Pancreas (tissue), 10 donors: ENCODE data around the gene CA5A. TPM values are rescaled to one million over a fixed set of nuclear protein-coding genes. Genes with fewer than 3 reads are reported as not detected.
"Not testable (repeated sequence)": the region's sequence is repeated elsewhere in the genome, so short reads cannot be mapped to it uniquely, and the experiment has no call there.

Source experiments
- ATAC-seq, 4 donors: fragments of 200-7000 bp; cut with Tn5 transposase; one replicate each; pipeline versions ENCODE4 v1.8.0 to v1.9.1; 2020; ENCODE audit warnings: mild to moderate bottlenecking in 4 of 4, moderate library complexity in 4 of 4
- DNase-seq, 6 donors: peaks; one replicate each; pipeline ENCODE4 v3.0.0-alpha.2; 2020
- FAIRE-seq: peaks from 2 replicates; lab custom pipeline; 2012; peaks lifted over from hg19 to GRCh38; lab: Jason Lieb, UNC
- H3K27ac ChIP-seq, 4 donors: fragments of 200-600 bp; sonication (generic); 1 replicate in 3 of 4; 2 replicates in 1 of 4; pipeline versions ENCODE4 v1.5.0 to v1.8.0; 2020
- H3K27me3 ChIP-seq, 4 donors: fragments of 200-600 bp; one replicate each; pipeline ENCODE4 v1.8.0; 2021
- H3K36me3 ChIP-seq, 3 donors: fragments of 200-600 bp; sonication (generic) in 1 of 3; one replicate each; pipeline versions ENCODE4 v1.5.0 to v1.8.0; 2020 to 2021
- H3K4me1 ChIP-seq, 3 donors: fragments of 200-600 bp; one replicate each; pipeline ENCODE4 v1.8.0; 2021
- H3K4me3 ChIP-seq, 4 donors: fragments of 200-600 bp; sonication (generic) in 2 of 4; one replicate each; pipeline versions ENCODE4 v1.5.0 to v1.8.0; 2020 to 2021
- H3K9me3 ChIP-seq, 4 donors: fragments of 200-600 bp; one replicate each; pipeline ENCODE4 v1.8.0; 2021
- WGBS, 2 donors: extraction: QIAGEN DNeasy Blood & Tissue Kit; methylation state at CpG; one replicate each; pipeline ENCODE4 v1.1.7; 2013; 5-methylcytosine and 5-hydroxymethylcytosine counted together
- intact Hi-C, 3 donors: fragments of 100-400 bp; cut with DNase I; formaldehyde crosslinking; loops; one replicate each; pipeline versions ENCODE4 v1.11.1 to v1.14.2; 2022
- polyA plus RNA-seq, 2 donors: library from polyadenylated mRNA; stranded (reverse); fragments of 200-250 nt; gene quantifications; one replicate each; pipeline ENCODE4 v1.2.3, GENCODE V29; 2013
- total RNA-seq, 6 donors: library from RNA; stranded (reverse); fragmentation: NEBNext Ultra II Directional in 4 of 6; extraction: Animal tissue kit (Norgen Biotek cat#: 25700) in 4 of 6; gene quantifications; one replicate each; pipeline versions ENCODE4 v1.2.1 to v1.2.4, GENCODE V29; 2021 to 2023
- TF ChIP-seq, protein P1 (sequence below), 4 donors: fragments of 200-600 bp; sonication (generic) in 3 of 4; IDR thresholded peaks; one replicate each; pipeline versions ENCODE4 v1.5.0 to v1.8.0; 2021; ENCODE audit warnings: antibody characterized with exemption in 4 of 4
- donor health status: healthy with polysubstance abuse.
- donor health status: DM: no; HTN: no; CAD: no; lungs with moderate emphysema.
- donor health status: DM: no; HTN: no; CAD: no.
- donor health status: control.
- donor health status: control.
- donor health status: Bipolar disorder and iron deficiency.
- donor health status: DM: yes; HTN: yes; CAD: no.
- donor health status: DM: no; HTN: no; CAD: no.
- donor health status: DM: no; HTN: no; CAD: no.
- donor health status: DM: yes; HTN: yes; CAD: no.

Gene CA5A
- total and polyA plus RNA-seq, 8 donors: under 0.01 TPM; not detected in 6

DNA sequence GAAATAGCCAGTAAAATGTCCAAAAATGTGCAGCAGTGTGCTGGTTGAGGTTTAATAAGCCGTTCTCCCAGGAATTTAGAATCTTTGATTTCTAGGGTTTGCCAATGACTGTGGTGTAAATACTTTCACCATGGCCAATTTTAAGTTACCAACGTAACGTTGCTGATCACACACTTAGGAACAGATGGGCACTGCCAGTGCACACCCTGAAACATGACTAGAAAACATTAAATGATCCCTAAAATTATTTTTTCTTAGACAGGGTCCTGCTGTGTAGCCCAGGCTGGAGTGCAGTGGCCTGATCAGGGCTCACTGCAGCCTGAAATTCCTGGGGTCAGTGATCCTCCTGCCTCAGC is 3.2 kb downstream of the CA5A start:
- no peaks in the 10 kb centered on the region for H3K27me3 ChIP-seq
- H3K4me1 ChIP-seq: no peaks in the 10 kb centered on the region
- H3K36me3 ChIP-seq: no peaks in the 10 kb centered on the region
- H3K27ac ChIP-seq: no peak overlapping the region
- 90 to 91% methylated on average over 3 of the region's 3 CpGs for WGBS, 2 donors
- intact Hi-C loops: no loop called here
- FAIRE-seq: no peak
- no peak for ATAC-seq
- DNase-seq: no peak
- no peaks in the 10 kb centered on the region for H3K9me3 ChIP-seq
- TF ChIP-seq, protein P1, sequence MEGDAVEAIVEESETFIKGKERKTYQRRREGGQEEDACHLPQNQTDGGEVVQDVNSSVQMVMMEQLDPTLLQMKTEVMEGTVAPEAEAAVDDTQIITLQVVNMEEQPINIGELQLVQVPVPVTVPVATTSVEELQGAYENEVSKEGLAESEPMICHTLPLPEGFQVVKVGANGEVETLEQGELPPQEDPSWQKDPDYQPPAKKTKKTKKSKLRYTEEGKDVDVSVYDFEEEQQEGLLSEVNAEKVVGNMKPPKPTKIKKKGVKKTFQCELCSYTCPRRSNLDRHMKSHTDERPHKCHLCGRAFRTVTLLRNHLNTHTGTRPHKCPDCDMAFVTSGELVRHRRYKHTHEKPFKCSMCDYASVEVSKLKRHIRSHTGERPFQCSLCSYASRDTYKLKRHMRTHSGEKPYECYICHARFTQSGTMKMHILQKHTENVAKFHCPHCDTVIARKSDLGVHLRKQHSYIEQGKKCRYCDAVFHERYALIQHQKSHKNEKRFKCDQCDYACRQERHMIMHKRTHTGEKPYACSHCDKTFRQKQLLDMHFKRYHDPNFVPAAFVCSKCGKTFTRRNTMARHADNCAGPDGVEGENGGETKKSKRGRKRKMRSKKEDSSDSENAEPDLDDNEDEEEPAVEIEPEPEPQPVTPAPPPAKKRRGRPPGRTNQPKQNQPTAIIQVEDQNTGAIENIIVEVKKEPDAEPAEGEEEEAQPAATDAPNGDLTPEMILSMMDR (IDR thresholded peaks at IDR 0.05): no peak
- H3K4me3 ChIP-seq: no peak overlapping the region

DNA sequence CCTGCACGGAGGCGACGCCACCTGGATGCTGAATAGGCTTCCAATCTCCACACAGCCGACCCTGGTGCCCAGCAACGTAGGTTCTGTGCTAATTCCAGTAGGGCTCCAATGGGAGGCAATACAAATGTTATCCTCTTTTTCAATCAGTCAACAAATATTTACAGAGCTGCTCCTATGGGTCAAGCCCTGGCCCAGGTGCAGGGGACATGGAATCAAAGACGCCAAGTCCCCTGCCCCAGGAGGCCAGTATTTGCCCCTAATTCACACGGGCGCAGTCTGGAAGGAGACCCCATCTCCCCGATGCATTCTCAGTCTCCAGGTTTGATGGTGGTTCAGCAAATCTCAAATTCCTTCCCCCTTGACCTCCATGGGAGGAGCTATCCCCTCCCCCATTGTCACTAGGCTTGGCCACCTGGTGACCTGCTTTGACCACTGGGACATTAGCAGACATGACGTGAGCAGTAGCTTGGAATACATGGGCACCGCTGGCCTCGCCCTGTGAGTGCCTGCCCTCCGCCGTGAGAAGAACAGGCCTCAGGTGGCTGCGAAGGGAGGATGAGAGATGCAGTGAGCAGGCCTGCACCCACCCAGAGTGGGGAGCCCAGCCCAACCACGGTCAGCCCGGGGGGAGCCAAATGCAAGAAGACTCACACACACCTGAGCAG is 3.7 kb downstream of the CA5A start:
- H3K9me3 ChIP-seq, FAIRE-seq, H3K27ac ChIP-seq, H3K27me3 ChIP-seq, H3K4me1 ChIP-seq, intact Hi-C loops, H3K4me3 ChIP-seq, H3K36me3 ChIP-seq, ATAC-seq: not testable (repeated sequence)
- peak in 1 of 6 donors; percentile 44 for DNase-seq
- WGBS, 2 donors: 81 to 83% methylated on average over 15 to 17 of the region's 17 CpGs

DNA sequence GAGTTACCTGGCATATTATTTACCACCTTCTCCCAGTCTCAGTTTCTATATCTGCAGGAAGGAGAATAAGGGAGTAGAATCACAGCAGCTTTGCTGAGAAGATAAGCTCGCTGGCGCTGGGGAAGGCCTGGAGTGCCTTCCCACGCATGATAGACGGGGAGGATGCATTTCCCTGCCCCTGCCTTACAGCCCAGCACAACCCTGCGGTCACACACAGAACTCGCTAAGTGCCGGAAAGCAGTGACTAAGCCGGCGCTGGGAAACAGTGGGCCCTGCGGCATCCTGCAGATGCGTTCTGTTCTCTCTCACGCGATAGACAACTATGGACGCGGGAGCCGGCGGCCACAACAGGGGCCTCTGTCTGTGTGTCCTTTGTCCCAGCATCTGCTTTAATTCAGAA is 4.8 kb downstream of the CA5A start:
- ATAC-seq: peak in 1 of 4 donors; percentile 46
- no peak overlapping the region for H3K27ac ChIP-seq
- TF ChIP-seq, protein P1 (IDR thresholded peaks at IDR 0.05): no peak
- H3K36me3 ChIP-seq: no peaks in the 10 kb centered on the region
- intact Hi-C loops: no loop called here
- FAIRE-seq: no peak
- H3K9me3 ChIP-seq: no peaks in the 10 kb centered on the region
- no peaks in the 10 kb centered on the region for H3K27me3 ChIP-seq
- no peaks in the 10 kb centered on the region for H3K4me1 ChIP-seq
- DNase-seq: no peak
- WGBS, 2 donors: 85 to 88% methylated on average over 17 of the region's 17 CpGs
- no peak overlapping the region for H3K4me3 ChIP-seq

DNA sequence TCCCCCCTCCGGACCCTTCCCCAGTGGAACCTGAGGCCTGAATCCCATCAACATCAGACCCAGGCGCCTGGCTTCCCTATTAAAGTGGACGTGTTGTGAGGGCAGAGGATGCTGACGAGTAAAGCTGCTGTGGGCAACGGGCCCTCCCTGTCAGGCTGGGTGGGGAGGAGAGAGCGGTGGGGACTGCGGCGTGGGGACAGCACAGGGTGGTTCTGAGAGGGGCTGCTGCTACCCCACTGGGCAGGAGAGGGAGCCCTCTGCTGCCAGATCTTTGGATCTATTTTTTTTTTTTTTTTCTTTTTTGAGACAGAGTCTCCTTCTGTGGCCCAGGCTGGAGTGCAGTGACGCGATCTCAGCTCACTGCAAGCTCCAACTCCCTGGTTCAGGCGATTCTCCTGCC is 5.9 kb downstream of the CA5A start:
- H3K27ac ChIP-seq: no peak overlapping the region
- no peaks in the 10 kb centered on the region for H3K36me3 ChIP-seq
- no peaks in the 10 kb centered on the region for H3K27me3 ChIP-seq
- ATAC-seq: peak in 2 of 4 donors; percentile 12 to 44
- intact Hi-C loops: no loop called here
- H3K4me1 ChIP-seq: no peaks in the 10 kb centered on the region
- no peak for FAIRE-seq
- WGBS, 2 donors: 57 to 69% methylated on average over 11 of the region's 11 CpGs
- H3K4me3 ChIP-seq: no peak overlapping the region
- peak in 1 of 6 donors; percentile 17 for DNase-seq
- H3K9me3 ChIP-seq: no peaks in the 10 kb centered on the region
- TF ChIP-seq, protein P1 (IDR thresholded peaks at IDR 0.05): no peak

DNA sequence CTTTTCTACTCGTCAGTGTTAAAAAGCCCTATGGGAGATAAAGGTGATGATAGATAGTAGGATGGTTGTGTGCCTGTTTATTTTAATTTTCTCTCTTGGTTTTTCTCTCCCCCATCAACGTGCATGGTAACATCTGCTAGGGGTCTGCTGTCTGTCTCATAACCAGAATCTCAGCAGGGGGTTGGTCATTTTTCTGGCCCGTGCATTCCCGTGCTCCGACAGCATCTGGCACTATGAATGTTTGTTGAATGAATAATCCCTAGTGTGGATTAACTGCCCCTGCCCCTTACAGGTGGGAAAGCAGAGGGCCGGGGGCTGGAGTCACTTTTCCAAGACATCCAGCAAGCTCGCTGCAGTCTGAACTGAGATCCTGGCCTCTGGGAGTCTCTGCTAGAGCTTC is 6.3 kb downstream of the CA5A start:
- H3K4me1 ChIP-seq: peaks cover 0 to 2% (median 0%) of the 10 kb centered on the region in 3 donors
- H3K36me3 ChIP-seq: no peaks in the 10 kb centered on the region
- H3K27me3 ChIP-seq: no peaks in the 10 kb centered on the region
- intact Hi-C loops: no loop called here
- 39 to 56% methylated on average over 7 of the region's 7 CpGs for WGBS, 2 donors
- H3K27ac ChIP-seq: no peak overlapping the region
- H3K9me3 ChIP-seq: no peaks in the 10 kb centered on the region
- FAIRE-seq (no peak), DNase-seq (peak in 1 of 6 donors; percentile 27), ATAC-seq (no peak)
- no peak overlapping the region for H3K4me3 ChIP-seq
- TF ChIP-seq, protein P1 (IDR thresholded peaks at IDR 0.05): no peak
